GDM1 (cell line): ENCODE results near the gene TRAF3IP1.

Experiments used
- DNase-seq: peaks from one replicate; lab custom pipeline; 2025; lab: John Stamatoyannopoulos, UW

The TRAF3IP1 gene

GRCh38 chr2:238408615-238409340 is 88.5 kb downstream of the TRAF3IP1 start:
- DNase-seq: no peak

- DNase-seq: no peak
Measured at GRCh38 chr2:238409341-238410199, 89.3 kb downstream of the TRAF3IP1 start.

- no peak for DNase-seq
Measured at GRCh38 chr2:238412067-238412767, 91.9 kb downstream of the TRAF3IP1 start.

GRCh38 chr2:238413368-238413767 is 93.0 kb downstream of the TRAF3IP1 start:
- DNase-seq: no peak

- no peak for DNase-seq
Measured at GRCh38 chr2:238415036-238415764, 94.9 kb downstream of the TRAF3IP1 start.

- no peak for DNase-seq
Measured at GRCh38 chr2:238415893-238416292, 95.6 kb downstream of the TRAF3IP1 start.

- no peak for DNase-seq
Measured at GRCh38 chr2:238418196-238418998, 98.1 kb downstream of the TRAF3IP1 start.

- no peak for DNase-seq
Measured at GRCh38 chr2:238418999-238419546, 98.8 kb downstream of the TRAF3IP1 start.

GRCh38 chr2:238420442-238420841 is 100.1 kb downstream of the TRAF3IP1 start:
- no peak for DNase-seq

GRCh38 chr2:238420878-238421694 is 100.8 kb downstream of the TRAF3IP1 start:
- no peak for DNase-seq

GRCh38 chr2:238421695-238422035 is 101.3 kb downstream of the TRAF3IP1 start:
- no peak for DNase-seq

- no peak for DNase-seq
Measured at GRCh38 chr2:238422285-238422684, 102.0 kb downstream of the TRAF3IP1 start.

GRCh38 chr2:238422940-238423339 is 102.6 kb downstream of the TRAF3IP1 start:
- no peak for DNase-seq

GRCh38 chr2:238423561-238424312 is 103.4 kb downstream of the TRAF3IP1 start:
- no peak for DNase-seq

- DNase-seq: no peak
Measured at GRCh38 chr2:238424313-238424700, 104.0 kb downstream of the TRAF3IP1 start.

- DNase-seq: no peak
Measured at GRCh38 chr2:238425505-238425978, 105.2 kb downstream of the TRAF3IP1 start.

- DNase-seq: no peak
Measured at GRCh38 chr2:238425979-238426567, 105.8 kb downstream of the TRAF3IP1 start.

GRCh38 chr2:238426568-238427434 is 106.5 kb downstream of the TRAF3IP1 start, which contains the start of gene ASB1:
Gene ASB1, plus strand, starts transcription at chr2:238426927. Its CDS starts 144 bp downstream, at chr2:238427071.
- peak; percentile 78 for DNase-seq
